Peyer's patch (tissue), 4 donors: ENCODE results near the gene ADAR. TPM values are rescaled to one million over a fixed set of nuclear protein-coding genes. Genes with fewer than 3 reads are reported as not detected.

Experiments
- DNase-seq, 3 donors: peaks; one replicate each; pipeline ENCODE4 v3.0.0-alpha.2; 2017 to 2019
- H3K27ac ChIP-seq, 4 donors: fragments of 200-600 bp; sonication (generic); one replicate each; pipeline ENCODE4 v1.5.1; 2016 to 2019
- H3K27me3 ChIP-seq, 2 donors: fragments of 200-600 bp; sonication (generic); one replicate each; pipeline ENCODE4 v1.5.1; 2019
- H3K36me3 ChIP-seq, 3 donors: fragments of 200-600 bp; sonication (generic); one replicate each; pipeline ENCODE4 v1.5.1; 2016 to 2019
- H3K4me1 ChIP-seq, 4 donors: fragments of 200-600 bp; sonication (generic); one replicate each; pipeline ENCODE4 v1.5.1; 2016 to 2019
- H3K4me3 ChIP-seq, 4 donors: fragments of 200-600 bp; sonication (generic); 1 replicate in 3 of 4; 2 replicates in 1 of 4; pipeline ENCODE4 v1.5.1; 2016 to 2019; ENCODE audit warnings: mild to moderate bottlenecking in 1 of 4
- H3K9me3 ChIP-seq, 4 donors: fragments of 200-600 bp; sonication (generic); one replicate each; pipeline ENCODE4 v1.5.1; 2016 to 2019; ENCODE audit warnings: mild to moderate bottlenecking in 1 of 4
- CTCF ChIP-seq, 6 experiments: fragments of 450-650 bp in 4 of 6; fragments of 200-600 bp in 2 of 6; sonication (generic) in 1 of 6; IDR thresholded peaks; one replicate each; pipeline ENCODE4 v1.5.1; 2017 to 2019; ENCODE audit warnings: antibody characterized with exemption in 6 of 6, mild to moderate bottlenecking in 3 of 6, moderate library complexity in 1 of 6
- POLR2A ChIP-seq, 2 donors: fragments of 450-650 bp; IDR thresholded peaks; one replicate each; pipeline ENCODE4 v1.5.1; 2017; ENCODE audit warnings: antibody characterized with exemption in 2 of 2, mild to moderate bottlenecking in 2 of 2, moderate library complexity in 2 of 2
- total RNA-seq, 4 donors: library from RNA; depleted of rRNA; stranded (reverse); fragments of >200 nt; gene quantifications; one replicate each; pipeline ENCODE4 v1.1.0, GENCODE V29; 2016

The ADAR gene
- total RNA-seq, 4 donors from 2014 or later = 134 to 205 (median 170) TPM

DNA sequence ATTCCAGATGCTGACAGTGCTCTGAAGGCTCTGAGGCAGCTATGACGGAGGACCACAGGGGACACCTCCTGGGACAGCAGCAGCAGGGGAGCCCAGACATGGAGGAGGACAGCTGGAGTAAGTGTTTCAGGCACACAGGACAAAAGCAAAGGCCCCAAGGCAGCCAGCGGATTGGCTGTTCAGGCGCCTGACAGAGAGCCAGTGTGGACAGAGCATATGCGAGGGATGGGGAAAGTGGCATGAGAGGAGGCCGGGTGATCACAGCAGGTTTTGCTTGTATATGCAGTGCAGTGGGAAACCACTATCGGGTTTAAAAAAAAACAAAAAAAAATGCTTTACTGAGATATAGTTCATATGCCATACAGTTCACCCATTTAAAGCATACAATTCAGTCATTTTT is 21.3 kb downstream of the ADAR start:
- DNase-seq = no peak
- Histone ChIP-seq H3K36me3 (peaks cover 0 to 100% (median 6%) of the 10 kb centered on the region in 3 donors), H3K9me3 (no peaks in the 10 kb centered on the region), H3K4me3 (no peak overlapping the region), H3K4me1 (no peaks in the 10 kb centered on the region), H3K27ac (no peak overlapping the region), H3K27me3 (no peaks in the 10 kb centered on the region)
- TF ChIP-seq POLR2A (IDR thresholded peaks at IDR 0.05) = no peak
- TF ChIP-seq CTCF (IDR thresholded peaks at IDR 0.05) = no peak

DNA sequence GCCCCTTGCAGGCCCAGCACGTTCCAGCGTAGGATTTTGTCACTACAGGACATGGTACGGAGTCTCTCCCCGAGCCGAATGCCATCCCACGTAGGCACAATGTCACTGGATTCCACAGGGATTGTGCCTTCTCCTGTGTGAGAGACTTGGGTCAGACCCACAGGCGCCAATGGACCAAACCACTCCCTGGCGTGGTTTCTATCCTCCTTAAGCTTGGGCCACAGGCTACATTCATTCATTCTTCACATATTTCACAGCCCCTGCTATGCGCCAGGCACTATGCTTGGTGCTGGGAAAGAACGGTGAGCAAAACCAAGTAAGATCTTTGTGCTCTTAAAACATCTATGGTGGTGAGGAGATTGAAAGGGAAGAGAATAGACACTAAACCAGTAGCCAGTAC is 21.8 kb downstream of the ADAR start:
- no peak for DNase-seq
- Histone ChIP-seq H3K36me3 (peaks cover 0 to 98% (median 6%) of the 10 kb centered on the region in 3 donors), H3K4me3 (no peak overlapping the region), H3K9me3 (no peaks in the 10 kb centered on the region), H3K4me1 (no peaks in the 10 kb centered on the region), H3K27me3 (no peaks in the 10 kb centered on the region), H3K27ac (no peak overlapping the region)
- TF ChIP-seq POLR2A (IDR thresholded peaks at IDR 0.05) (no peak), CTCF (IDR thresholded peaks at IDR 0.05) (no peak)

DNA sequence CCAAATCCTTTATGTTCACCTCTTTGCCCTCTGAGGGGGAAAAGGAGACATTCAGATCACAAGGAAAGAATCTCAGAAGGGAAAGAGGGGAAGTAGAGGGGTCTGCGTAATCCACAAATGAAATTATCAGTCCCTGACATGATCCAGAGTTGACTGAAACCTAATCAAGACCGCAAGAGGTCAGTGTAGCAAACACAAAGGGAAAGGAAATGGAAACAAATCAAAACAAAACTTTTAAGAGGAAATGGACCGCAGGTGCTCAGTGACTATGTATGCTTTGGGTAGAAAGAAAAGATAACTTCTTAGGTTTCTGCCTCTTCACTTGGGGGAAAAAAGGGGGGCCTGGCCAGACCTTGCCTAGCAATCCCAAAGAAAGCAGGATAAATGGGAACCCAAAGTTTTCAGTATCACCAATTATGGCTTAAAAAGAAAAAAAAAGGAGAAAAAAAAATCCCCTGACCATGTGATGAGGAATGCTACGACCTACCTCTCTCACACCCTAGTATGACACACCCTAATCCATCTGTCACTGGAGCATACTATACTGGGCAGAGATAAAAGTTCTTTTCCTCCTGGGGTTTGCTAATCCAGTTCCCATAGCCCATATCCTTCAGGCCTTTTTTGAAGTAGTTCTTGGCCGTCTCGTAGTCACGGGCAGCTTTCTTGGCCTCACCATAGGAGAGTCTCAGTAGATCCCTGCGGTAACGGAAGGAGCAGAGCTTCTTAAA is 23.6 kb downstream of the ADAR start:
- no peak for DNase-seq
- Histone ChIP-seq H3K4me3 (no peak overlapping the region), H3K36me3 (peaks cover 0 to 98% (median 6%) of the 10 kb centered on the region in 3 donors), H3K27ac (no peak overlapping the region), H3K27me3 (no peaks in the 10 kb centered on the region), H3K9me3 (no peaks in the 10 kb centered on the region), H3K4me1 (no peaks in the 10 kb centered on the region)
- TF ChIP-seq CTCF (IDR thresholded peaks at IDR 0.05) = peak in 1 of 6 experiments; percentile 13
- TF ChIP-seq POLR2A (IDR thresholded peaks at IDR 0.05) = no peak

DNA sequence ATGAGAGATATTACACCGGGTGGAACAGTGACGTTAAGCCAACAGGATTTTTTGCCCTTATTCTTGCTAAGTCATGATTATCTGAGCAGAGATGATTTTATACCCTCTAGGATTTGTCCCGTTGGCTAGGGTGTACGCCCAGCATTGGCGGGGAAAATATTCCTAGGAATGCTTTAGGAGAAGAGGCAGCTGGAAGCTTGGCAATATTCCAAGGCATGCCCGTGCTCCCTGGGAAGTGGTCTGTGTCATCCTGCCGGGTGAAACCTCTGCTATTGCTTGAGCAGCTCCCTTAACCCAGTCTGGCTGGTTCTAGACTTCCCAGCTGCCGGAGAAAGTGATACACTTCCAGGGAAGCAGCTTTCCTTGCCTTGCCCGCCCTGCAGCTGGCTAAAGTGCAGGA is 24.2 kb downstream of the ADAR start:
- no peaks in the 10 kb centered on the region for H3K9me3 ChIP-seq
- H3K36me3 ChIP-seq = peaks cover 0 to 98% (median 6%) of the 10 kb centered on the region in 3 donors
- no peak for DNase-seq
- no peak overlapping the region for H3K27ac ChIP-seq
- TF ChIP-seq CTCF (IDR thresholded peaks at IDR 0.05) (no peak), POLR2A (IDR thresholded peaks at IDR 0.05) (no peak)
- no peak overlapping the region for H3K4me3 ChIP-seq
- H3K27me3 ChIP-seq = no peaks in the 10 kb centered on the region
- no peaks in the 10 kb centered on the region for H3K4me1 ChIP-seq

- Histone ChIP-seq H3K27ac (no peak overlapping the region), H3K4me1 (no peaks in the 10 kb centered on the region), H3K9me3 (no peaks in the 10 kb centered on the region), H3K4me3 (no peak overlapping the region), H3K27me3 (no peaks in the 10 kb centered on the region), H3K36me3 (peaks cover 0 to 97% (median 4%) of the 10 kb centered on the region in 3 donors)
- TF ChIP-seq CTCF (IDR thresholded peaks at IDR 0.05) = no peak
- no peak for TF ChIP-seq POLR2A (IDR thresholded peaks at IDR 0.05)
- DNase-seq = no peak
Observed at GRCh38 chr1:154582885-154583284, 25.1 kb downstream of the ADAR start.
